Activated CD8-positive, alpha-beta T cell treated with anti-CD3 and anti-CD28 coated beads for 36 hours (primary cell): Measurements from ENCODE around the gene PTAR1. TPM values are rescaled to one million over a fixed set of nuclear protein-coding genes. Genes with fewer than 3 reads are reported as not detected.
"Not testable (repeated sequence)": the region's sequence is repeated elsewhere in the genome, so short reads cannot be mapped to it uniquely, and the experiment has no call there.

Experiments
- ATAC-seq: fragments of 200-7000 bp; cut with Tn5 transposase; one replicate; pipeline ENCODE4 v1.10.0; 2021; ENCODE audit warnings: mild to moderate bottlenecking, moderate library complexity
- CTCF ChIA-PET: fragments of 350-600 bp; sonication (Branson Sonifier 250); formaldehyde crosslinking; loops from one replicate; lab custom pipeline; 2021; ENCODE audit warnings: antibody characterized with exemption; lab: Charles Lee
- POLR2A ChIA-PET: fragments of 350-600 bp; sonication (Branson Sonifier 250); formaldehyde crosslinking; loops from one replicate; lab custom pipeline; 2021; ENCODE audit warnings: antibody characterized with exemption; lab: Charles Lee
- DNase-seq: peaks from one replicate; pipeline ENCODE4 v3.0.0-alpha.2; 2020
- H3K27ac Mint-ChIP-seq: one replicate; pipeline ENCODE4 v1.8.0; 2021; ENCODE audit warnings: mild to moderate bottlenecking, mixed read lengths
- H3K27me3 Mint-ChIP-seq: one replicate; pipeline ENCODE4 v1.8.0; 2021; ENCODE audit warnings: mixed read lengths
- H3K36me3 Mint-ChIP-seq: one replicate; pipeline ENCODE4 v1.8.0; 2021; ENCODE audit warnings: low read depth, mixed read lengths
- H3K4me1 Mint-ChIP-seq: one replicate; pipeline ENCODE4 v1.8.0; 2021; ENCODE audit warnings: low read depth, mixed read lengths
- H3K4me3 Mint-ChIP-seq: one replicate; pipeline ENCODE4 v1.8.0; 2021; ENCODE audit warnings: mild to moderate bottlenecking, moderate library complexity, mixed read lengths
- H3K9me3 Mint-ChIP-seq: one replicate; pipeline ENCODE4 v1.8.0; 2021; ENCODE audit warnings: mixed read lengths
- intact Hi-C: fragments of 100-400 bp; cut with micrococcal nuclease; formaldehyde crosslinking; loops from one replicate; pipeline ENCODE4 v1.10.0; 2022
- total RNA-seq, 2 experiments: library from RNA; stranded (reverse); gene quantifications; one replicate each; pipeline ENCODE4 v1.2.3, GENCODE V29; 2021
- TF ChIP-seq, protein P1 (sequence below): fragments of 200-600 bp; IDR thresholded peaks from one replicate; pipeline ENCODE4 v1.8.0; 2022; ENCODE audit warnings: antibody characterized with exemption, mild to moderate bottlenecking

PTAR1 gene
- total RNA-seq, 2 experiments from 2014 or later, result 38.2 to 42.7 TPM

DNA sequence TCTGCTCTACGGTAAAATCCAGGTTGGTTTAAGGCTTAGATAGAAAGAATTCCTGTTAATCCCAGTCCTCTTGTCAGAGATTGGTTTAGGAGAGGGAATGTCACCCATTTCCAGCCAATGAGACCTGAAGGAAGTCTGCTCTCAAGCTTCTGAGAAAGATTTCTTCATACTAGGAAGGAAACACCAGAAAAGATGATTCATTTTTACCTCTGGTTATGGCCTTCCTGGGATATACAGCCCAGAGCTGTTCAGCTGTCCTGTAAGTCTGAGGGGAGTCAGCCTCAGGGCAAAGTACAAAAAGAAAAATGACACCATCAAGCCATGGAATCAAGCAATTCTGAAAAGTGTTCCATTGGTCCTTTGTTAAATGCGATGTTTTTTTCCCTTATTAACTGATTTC, 42.2 kb upstream of the PTAR1 start:
- POLR2A ChIA-PET, result no interaction called here
- intact Hi-C loops, result no loop called here
- Mint-ChIP-seq H3K27ac (no peak overlapping the region), H3K9me3 (no peaks in the 10 kb centered on the region), H3K4me1 (no peaks in the 10 kb centered on the region), H3K4me3 (no peak overlapping the region), H3K36me3 (no peaks in the 10 kb centered on the region), H3K27me3 (peaks cover 8% of the 10 kb centered on the region)
- DNase-seq, result no peak
- CTCF ChIA-PET, result no interaction called here
- TF ChIP-seq, protein P1, sequence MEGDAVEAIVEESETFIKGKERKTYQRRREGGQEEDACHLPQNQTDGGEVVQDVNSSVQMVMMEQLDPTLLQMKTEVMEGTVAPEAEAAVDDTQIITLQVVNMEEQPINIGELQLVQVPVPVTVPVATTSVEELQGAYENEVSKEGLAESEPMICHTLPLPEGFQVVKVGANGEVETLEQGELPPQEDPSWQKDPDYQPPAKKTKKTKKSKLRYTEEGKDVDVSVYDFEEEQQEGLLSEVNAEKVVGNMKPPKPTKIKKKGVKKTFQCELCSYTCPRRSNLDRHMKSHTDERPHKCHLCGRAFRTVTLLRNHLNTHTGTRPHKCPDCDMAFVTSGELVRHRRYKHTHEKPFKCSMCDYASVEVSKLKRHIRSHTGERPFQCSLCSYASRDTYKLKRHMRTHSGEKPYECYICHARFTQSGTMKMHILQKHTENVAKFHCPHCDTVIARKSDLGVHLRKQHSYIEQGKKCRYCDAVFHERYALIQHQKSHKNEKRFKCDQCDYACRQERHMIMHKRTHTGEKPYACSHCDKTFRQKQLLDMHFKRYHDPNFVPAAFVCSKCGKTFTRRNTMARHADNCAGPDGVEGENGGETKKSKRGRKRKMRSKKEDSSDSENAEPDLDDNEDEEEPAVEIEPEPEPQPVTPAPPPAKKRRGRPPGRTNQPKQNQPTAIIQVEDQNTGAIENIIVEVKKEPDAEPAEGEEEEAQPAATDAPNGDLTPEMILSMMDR, result no peak
- no peak for ATAC-seq

DNA sequence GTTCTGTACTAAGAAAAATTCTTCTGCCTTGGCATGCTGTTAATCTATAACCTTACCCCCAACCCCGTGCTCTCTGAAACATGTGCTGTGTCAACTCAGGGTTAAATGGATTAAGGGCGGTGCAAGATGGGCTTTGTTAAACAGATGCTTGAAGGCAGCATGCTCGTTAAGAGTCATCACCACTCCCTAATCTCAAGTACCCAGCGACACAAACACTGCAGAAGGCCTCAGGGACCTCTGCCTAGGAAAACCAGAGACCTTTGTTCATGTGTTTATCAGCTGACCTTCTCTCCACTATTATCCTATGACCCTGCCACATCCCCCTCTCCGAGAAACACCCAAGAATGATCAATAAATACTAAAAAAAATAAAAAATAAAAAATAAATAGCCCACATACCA, 40.2 kb upstream of the PTAR1 start:
- ATAC-seq, CTCF ChIA-PET, H3K27ac Mint-ChIP-seq: not testable (repeated sequence)

DNA sequence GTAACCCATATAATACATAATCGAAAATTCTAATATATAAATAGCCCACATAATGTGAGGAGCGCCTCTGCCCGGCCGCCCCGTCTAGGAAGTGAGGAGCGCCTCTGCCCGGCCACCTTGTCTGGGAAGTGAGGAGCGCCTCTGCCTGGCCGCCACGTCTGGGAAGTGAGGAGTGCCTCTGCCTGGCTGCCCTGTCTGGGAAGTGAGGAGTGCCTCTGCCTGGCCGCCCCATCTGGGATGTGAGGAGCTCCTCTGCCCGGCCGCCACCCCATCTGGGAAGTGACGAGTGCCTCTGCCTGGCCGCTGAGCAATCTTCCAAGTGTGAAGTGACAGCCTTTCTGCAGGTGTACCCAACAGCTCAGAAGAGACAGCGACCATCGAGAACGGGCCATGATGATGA, 39.7 kb upstream of the PTAR1 start:
- DNase-seq, intact Hi-C loops, CTCF ChIA-PET, POLR2A ChIA-PET, H3K36me3 Mint-ChIP-seq, ATAC-seq, H3K4me3 Mint-ChIP-seq, H3K27ac Mint-ChIP-seq, H3K27me3 Mint-ChIP-seq, H3K4me1 Mint-ChIP-seq, H3K9me3 Mint-ChIP-seq: not testable (repeated sequence)

More for the DNA sequence above, 40.2 kb upstream of the PTAR1 start:
- H3K36me3 Mint-ChIP-seq, H3K9me3 Mint-ChIP-seq, H3K4me3 Mint-ChIP-seq, H3K4me1 Mint-ChIP-seq, H3K27me3 Mint-ChIP-seq, intact Hi-C loops, DNase-seq, POLR2A ChIA-PET: not testable (repeated sequence)

DNA sequence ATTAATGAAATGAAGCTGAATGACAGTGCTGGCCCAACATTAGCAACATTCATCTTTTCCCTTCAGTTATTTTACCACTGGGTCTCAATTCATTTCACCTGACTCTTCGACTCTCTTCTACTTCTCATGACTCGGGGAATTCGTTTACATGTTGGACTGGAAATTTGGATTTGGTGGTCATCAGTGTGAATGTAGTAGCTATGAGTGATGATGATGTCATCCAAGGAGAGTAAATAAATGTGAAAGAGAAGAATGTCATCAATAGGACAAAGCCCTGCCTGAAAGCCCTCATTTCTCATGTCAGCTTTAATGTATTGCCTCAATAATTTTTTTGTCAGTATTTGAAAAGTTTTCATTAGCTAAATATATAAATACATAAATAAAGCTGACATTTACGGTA, 38.9 kb upstream of the PTAR1 start:
- H3K4me1 Mint-ChIP-seq, result no peaks in the 10 kb centered on the region
- intact Hi-C loops, result no loop called here
- no peak for DNase-seq
- TF ChIP-seq, protein P1, result no peak
- no peaks in the 10 kb centered on the region for H3K36me3 Mint-ChIP-seq
- no peak overlapping the region for H3K4me3 Mint-ChIP-seq
- no peak overlapping the region for H3K27ac Mint-ChIP-seq
- H3K9me3 Mint-ChIP-seq, result no peaks in the 10 kb centered on the region
- ATAC-seq, result no peak
- H3K27me3 Mint-ChIP-seq, result peaks cover 8% of the 10 kb centered on the region
- POLR2A ChIA-PET, result interaction anchor here (0.7 kb wide), 1 partner anchor 88 kb away, joined by 3 read pairs; no protein-coding TSS in a partner anchor
- CTCF ChIA-PET, result interaction anchor here (1.0 kb wide), 1 partner anchor 9 kb away, joined by 3 read pairs; no protein-coding TSS in a partner anchor

DNA sequence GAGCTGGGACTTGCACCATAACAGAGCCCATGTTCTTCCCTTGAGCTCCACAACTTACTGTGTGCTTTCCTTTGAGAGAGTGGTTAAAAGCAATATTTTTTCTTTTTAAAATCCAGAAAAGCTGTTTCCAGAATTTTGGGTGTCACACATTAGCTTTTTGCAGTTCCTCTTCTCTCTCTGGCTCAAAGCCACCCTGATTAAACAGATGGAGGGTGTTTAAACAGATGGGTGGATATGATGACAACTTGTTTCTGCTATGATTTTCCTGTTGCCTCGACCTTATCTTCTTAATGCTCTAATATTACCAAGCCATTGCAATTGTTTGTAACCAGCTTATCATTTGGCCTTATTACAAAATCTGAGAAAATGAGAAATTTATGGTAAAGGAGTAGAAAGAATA, 37.9 kb upstream of the PTAR1 start:
- TF ChIP-seq, protein P1, result no peak
- Mint-ChIP-seq H3K27me3 (peaks cover 8% of the 10 kb centered on the region), H3K4me3 (no peak overlapping the region), H3K27ac (no peak overlapping the region), H3K4me1 (no peaks in the 10 kb centered on the region), H3K9me3 (no peaks in the 10 kb centered on the region), H3K36me3 (no peaks in the 10 kb centered on the region)
- DNase-seq (no peak), ATAC-seq (no peak)
- POLR2A ChIA-PET, result interaction anchor here (0.6 kb wide), 1 partner anchor 1610 kb away, joined by 3 read pairs; no protein-coding TSS in a partner anchor
- CTCF ChIA-PET, result interaction anchor here (0.6 kb wide), 1 partner anchor 25 kb away, joined by 3 read pairs; no protein-coding TSS in a partner anchor
- intact Hi-C loops, result no loop called here

DNA sequence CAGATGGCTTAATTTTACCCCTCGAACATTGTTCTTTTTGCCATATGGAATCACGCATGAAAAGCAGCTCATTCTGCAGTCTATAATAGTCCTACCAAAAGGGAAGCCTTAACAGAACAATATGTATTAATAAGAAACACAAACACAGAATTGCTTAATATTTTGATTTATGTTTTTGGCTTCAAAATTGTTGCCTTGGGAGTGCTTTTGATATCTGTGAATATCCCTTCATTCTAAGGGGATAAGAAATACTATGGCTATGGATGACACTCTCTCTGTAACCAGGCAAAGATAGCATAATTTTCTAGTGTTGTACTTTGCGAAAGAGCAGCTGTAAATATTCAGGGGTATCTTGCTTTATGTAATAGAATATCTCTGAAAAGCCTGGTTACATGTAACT, 34.5 kb upstream of the PTAR1 start:
- intact Hi-C loops, result no loop called here
- ChIA-PET POLR2A (no interaction called here), CTCF (no interaction called here)
- H3K27ac Mint-ChIP-seq, result no peak overlapping the region
- TF ChIP-seq, protein P1, result no peak
- no peaks in the 10 kb centered on the region for H3K4me1 Mint-ChIP-seq
- H3K9me3 Mint-ChIP-seq, result no peaks in the 10 kb centered on the region
- H3K27me3 Mint-ChIP-seq, result peaks cover 12% of the 10 kb centered on the region
- no peak for ATAC-seq
- no peak for DNase-seq
- H3K36me3 Mint-ChIP-seq, result no peaks in the 10 kb centered on the region
- no peak overlapping the region for H3K4me3 Mint-ChIP-seq
